ENCODE measurements around the gene ANKS3.

ANKS3 gene

DNA sequence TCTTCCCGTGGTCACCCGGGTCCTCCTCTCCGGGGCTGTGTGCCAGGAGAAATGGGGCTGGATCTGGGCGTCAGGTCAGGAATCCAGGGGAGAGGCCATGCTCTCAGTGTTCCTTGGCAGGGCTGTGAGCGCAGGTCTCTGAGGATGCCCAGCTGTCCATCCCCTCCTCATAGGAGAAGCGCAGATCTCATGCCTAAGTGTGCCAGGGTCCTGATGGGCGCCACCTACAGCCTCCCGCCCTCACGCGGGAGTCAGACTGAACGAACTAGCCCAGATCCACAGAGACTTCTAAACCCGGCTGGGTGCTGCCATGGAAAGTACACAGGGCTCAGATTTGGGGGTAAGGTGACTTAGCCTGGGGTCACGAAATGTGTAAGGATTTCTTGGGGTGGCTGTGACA is 85.2 kb downstream of the ANKS3 start:
- no peaks in the 10 kb centered on the region for H3K27me3 ChIP-seq (ENCODE audit: insufficient read depth, low read depth, severe bottlenecking)
- no peaks in the 10 kb centered on the region for H3K9me3 ChIP-seq (ENCODE audit: severe bottlenecking)
- H3K36me3 ChIP-seq = peaks cover 30% of the 10 kb centered on the region
- TF ChIP-seq, protein P1, sequence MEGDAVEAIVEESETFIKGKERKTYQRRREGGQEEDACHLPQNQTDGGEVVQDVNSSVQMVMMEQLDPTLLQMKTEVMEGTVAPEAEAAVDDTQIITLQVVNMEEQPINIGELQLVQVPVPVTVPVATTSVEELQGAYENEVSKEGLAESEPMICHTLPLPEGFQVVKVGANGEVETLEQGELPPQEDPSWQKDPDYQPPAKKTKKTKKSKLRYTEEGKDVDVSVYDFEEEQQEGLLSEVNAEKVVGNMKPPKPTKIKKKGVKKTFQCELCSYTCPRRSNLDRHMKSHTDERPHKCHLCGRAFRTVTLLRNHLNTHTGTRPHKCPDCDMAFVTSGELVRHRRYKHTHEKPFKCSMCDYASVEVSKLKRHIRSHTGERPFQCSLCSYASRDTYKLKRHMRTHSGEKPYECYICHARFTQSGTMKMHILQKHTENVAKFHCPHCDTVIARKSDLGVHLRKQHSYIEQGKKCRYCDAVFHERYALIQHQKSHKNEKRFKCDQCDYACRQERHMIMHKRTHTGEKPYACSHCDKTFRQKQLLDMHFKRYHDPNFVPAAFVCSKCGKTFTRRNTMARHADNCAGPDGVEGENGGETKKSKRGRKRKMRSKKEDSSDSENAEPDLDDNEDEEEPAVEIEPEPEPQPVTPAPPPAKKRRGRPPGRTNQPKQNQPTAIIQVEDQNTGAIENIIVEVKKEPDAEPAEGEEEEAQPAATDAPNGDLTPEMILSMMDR (IDR thresholded peaks at IDR 0.05; ENCODE audit: low read depth, low read length) = no peak
- no peak overlapping the region for H3K27ac ChIP-seq
- no peak for DNase-seq
- no peak overlapping the region for H3K4me3 ChIP-seq (ENCODE audit: low read depth, low read length)

DNA sequence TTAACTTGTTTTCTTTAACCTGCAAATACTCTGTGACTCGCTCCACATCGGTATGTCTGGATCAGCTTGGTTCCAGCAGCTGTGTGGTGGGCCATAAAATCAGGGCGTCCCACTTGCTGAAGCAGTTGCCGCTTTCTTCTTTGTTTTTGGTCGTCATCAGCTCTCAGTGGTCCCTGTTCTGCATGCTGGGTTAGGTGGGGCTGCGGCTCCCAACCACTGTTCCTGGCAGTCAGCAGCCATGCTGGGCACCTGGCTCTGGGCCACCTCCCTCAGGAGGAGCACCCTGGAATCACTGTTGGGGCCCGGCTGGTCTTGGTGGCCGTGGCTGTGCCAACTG is 86.5 kb downstream of the ANKS3 start:
- no peak for DNase-seq
- Histone ChIP-seq H3K27me3 (ENCODE audit: insufficient read depth, low read depth, severe bottlenecking) (no peaks in the 10 kb centered on the region), H3K27ac (no peak overlapping the region), H3K36me3 (peaks cover 26% of the 10 kb centered on the region), H3K9me3 (ENCODE audit: severe bottlenecking) (no peaks in the 10 kb centered on the region), H3K4me3 (ENCODE audit: low read depth, low read length) (no peak overlapping the region)
- TF ChIP-seq, protein P1 (IDR thresholded peaks at IDR 0.05; ENCODE audit: low read depth, low read length) = no peak

DNA sequence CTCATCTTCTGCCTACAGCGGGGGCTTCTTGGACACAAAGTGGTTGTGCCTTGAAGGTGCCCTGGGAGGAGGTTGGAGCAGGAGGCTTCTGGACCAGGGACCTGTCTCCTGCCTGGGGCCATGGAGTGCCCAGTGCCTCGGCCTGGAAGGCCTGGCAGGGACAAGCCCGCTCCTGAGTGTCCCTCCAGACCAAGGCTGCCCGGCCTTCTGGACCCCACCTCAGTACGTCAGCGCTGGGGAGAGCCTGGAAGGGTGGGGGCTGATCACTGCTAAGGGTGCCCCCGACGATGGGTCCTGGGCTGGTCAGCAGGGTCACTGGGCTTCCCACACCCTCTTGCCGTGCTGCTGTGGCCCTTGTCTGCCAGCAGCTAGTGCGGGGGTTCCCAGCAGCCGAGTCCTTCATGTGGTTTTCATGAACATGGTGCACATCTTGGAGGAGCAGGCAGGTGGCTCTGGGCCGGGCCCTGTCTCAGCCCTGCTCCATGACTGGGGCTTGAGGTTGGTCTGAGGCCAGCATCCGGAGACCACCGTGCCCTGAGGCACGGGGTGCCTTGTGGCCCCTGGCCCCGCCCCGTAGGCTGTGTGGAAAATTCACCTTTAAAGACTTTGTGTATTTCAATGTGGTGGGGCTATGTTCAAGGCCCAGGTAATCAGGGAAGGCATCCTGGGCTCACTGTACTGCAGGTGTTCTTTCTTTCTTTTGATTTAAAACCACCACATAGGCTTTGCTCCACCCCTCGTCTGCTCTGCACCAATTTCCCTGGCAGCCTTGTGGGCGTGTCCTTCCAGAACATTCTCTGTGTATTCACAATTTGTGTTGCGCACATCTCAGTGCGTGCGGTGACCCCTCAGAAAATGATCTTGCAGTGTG is 87.1 kb downstream of the ANKS3 start:
- Histone ChIP-seq H3K27me3 (ENCODE audit: insufficient read depth, low read depth, severe bottlenecking) (no peaks in the 10 kb centered on the region), H3K4me3 (ENCODE audit: low read depth, low read length) (no peak overlapping the region), H3K27ac (no peak overlapping the region), H3K9me3 (ENCODE audit: severe bottlenecking) (no peaks in the 10 kb centered on the region), H3K36me3 (peaks cover 20% of the 10 kb centered on the region)
- TF ChIP-seq, protein P1 (IDR thresholded peaks at IDR 0.05; ENCODE audit: low read depth, low read length) = no peak
- DNase-seq = no peak

All from WERI-Rb-1 (cell line).